Activated naive CD4-positive, alpha-beta T cell treated with anti-CD3 and anti-CD28 coated beads, Interleukin-2, amount 50 U/mL, for 24 hours (primary cell): Measurements from ENCODE around the gene LIPG.
"Not testable (repeated sequence)": the region's sequence is repeated elsewhere in the genome, so short reads cannot be mapped to it uniquely, and the experiment has no call there.

Experiments used
- H3K27ac Mint-ChIP-seq: one replicate; pipeline ENCODE4 v1.8.0; 2021; ENCODE audit warnings: mild to moderate bottlenecking, mixed read lengths
- H3K27me3 Mint-ChIP-seq: one replicate; pipeline ENCODE4 v1.8.0; 2021; ENCODE audit warnings: mixed read lengths
- H3K36me3 Mint-ChIP-seq: one replicate; pipeline ENCODE4 v1.8.0; 2021; ENCODE audit warnings: mixed read lengths
- H3K4me1 Mint-ChIP-seq: one replicate; pipeline ENCODE4 v1.8.0; 2021; ENCODE audit warnings: mixed read lengths
- H3K4me3 Mint-ChIP-seq: one replicate; pipeline ENCODE4 v1.8.0; 2021; ENCODE audit warnings: mild to moderate bottlenecking, mixed read lengths
- H3K9me3 Mint-ChIP-seq: one replicate; pipeline ENCODE4 v1.8.0; 2021; ENCODE audit warnings: mixed read lengths

The LIPG gene

DNA sequence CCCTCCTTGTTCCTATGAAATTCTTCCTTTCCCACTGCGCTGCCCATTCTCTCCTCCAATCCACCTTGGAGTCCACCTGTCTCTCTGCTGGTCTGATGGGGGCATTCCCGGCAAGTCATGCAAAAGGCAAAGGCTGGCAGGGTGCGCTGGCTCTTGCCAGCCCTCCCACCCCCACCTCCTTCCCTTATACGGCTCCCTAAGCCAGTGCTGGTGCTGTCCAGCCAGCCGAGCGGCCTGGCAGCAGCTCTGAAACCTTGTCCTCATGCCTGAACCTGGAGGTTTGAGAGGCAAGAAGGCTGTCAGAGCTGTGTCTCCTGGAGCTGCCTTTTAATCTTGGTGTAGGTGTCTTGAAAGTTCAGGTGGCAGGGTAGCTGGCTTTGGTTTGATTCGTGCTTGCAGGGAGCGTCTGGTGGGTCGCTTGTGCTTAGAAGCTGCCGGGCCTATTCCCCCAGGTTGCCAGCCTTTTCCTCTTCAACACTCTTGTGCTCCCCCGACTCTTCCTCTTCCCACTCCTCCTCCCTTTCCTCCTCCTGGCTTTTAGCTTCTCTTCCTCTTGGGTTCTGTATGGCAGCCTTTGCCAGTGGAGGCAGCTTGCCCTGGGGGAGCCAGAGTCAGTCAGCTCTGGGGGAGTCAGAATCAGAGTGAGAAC, 748 bp downstream of the LIPG start:
- Mint-ChIP-seq H3K4me3 (peak overlapping the region; percentile 77), H3K27me3 (peaks cover 66% of the 10 kb centered on the region), H3K4me1 (peaks cover 34% of the 10 kb centered on the region), H3K9me3 (no peaks in the 10 kb centered on the region), H3K36me3 (no peaks in the 10 kb centered on the region), H3K27ac (no peak overlapping the region)

DNA sequence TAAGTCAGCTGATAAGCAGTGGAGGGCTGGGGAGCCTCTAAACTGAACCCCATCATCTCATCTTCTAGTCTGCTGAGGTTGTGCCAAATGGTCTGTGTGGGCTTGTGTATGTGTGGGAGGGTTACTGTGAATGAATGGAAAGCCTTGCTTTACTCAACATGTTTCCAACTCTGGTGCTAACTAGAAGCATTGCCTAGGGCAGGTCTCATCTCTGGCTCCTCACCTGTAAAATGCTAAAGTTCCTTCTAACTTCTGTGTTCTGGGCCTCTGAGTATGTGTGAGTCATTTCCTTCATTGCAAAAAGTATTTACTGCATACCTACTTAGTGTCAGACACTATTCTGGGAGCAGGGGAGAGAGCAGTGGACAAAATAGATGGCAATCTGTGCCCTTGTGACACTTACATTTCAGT, 1.3 kb downstream of the LIPG start:
- H3K27me3 Mint-ChIP-seq, result peaks cover 68% of the 10 kb centered on the region
- H3K27ac Mint-ChIP-seq, result no peak overlapping the region
- no peaks in the 10 kb centered on the region for H3K36me3 Mint-ChIP-seq
- no peaks in the 10 kb centered on the region for H3K9me3 Mint-ChIP-seq
- peak overlapping the region; percentile 77 for H3K4me3 Mint-ChIP-seq
- H3K4me1 Mint-ChIP-seq, result peaks cover 34% of the 10 kb centered on the region

DNA sequence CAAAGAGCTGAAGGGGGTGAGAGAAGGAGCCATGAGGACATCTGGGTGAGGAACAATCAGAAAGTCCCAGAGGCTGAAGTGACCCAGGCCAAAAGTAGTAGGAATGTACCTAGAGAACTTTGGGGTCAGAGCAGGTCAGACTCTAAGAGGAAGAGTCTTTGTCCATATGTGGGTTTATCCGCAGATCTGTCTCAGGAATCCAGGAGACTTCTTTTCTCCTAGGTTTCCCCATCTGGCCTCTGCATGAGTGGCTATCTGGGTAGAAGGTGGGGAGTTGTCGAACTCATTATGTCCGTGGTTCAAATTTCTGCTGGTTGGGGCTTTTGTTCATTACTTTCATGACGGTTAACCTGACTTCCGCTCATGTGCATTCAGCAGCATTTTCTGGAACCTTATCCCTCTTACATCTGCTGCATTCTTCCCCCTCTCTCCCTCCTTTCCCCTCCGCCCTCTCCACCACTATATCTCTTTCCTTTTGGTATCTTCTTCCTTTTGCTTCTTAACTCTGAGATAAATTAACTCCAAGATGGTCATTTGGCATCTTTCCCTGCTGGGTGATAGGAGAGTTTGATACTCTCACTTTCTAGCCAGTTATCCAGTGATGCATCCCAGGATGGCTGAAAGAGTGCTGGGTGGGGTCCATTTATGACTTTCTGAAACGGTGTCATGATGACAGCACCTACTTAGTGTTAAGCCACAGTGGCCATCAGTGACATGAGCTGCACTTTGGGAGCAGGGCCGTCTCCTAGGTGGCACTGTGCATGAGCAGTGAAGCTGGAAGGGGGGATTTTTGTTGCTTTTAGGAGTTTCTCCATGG, 2.1 kb downstream of the LIPG start:
- no peak overlapping the region for H3K27ac Mint-ChIP-seq
- no peak overlapping the region for H3K4me3 Mint-ChIP-seq
- H3K27me3 Mint-ChIP-seq, result peaks cover 68% of the 10 kb centered on the region
- H3K4me1 Mint-ChIP-seq, result peaks cover 34% of the 10 kb centered on the region
- H3K9me3 Mint-ChIP-seq, result no peaks in the 10 kb centered on the region
- H3K36me3 Mint-ChIP-seq, result no peaks in the 10 kb centered on the region

DNA sequence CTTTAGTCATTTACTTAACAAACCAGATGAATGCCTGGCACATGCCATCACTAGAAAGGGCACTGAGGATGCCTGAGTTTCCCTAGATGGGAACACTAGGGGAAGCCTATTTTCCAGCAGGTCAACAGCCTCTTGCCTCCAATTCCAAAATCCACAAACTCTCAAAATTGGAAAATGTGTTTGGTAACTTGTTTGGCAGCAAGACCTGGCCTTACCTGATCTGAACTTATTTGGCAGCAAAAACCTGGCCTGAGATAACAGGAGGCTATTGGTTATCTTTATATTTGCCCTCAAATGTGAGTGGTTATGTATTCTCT, 2.6 kb downstream of the LIPG start:
- H3K4me1 Mint-ChIP-seq, result peaks cover 34% of the 10 kb centered on the region
- H3K9me3 Mint-ChIP-seq, result no peaks in the 10 kb centered on the region
- H3K27me3 Mint-ChIP-seq, result peaks cover 69% of the 10 kb centered on the region
- no peak overlapping the region for H3K4me3 Mint-ChIP-seq
- no peak overlapping the region for H3K27ac Mint-ChIP-seq
- no peaks in the 10 kb centered on the region for H3K36me3 Mint-ChIP-seq

DNA sequence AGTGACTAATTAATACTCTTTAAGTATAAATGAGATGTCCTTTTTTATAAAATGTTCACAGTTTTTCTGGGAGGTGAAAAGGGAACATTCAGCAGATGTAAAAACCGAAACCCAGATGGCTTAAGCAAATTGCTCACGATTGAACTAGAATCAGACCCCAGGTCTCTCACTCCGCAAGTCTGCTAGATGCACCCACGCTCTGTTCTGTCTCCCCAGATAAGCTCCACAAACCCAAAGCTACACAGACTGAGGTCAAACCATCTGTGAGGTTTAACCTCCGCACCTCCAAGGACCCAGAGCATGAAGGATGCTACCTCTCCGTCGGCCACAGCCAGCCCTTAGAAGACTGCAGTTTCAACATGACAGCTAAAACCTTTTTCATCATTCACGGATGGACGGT, 3.2 kb downstream of the LIPG start:
- no peak overlapping the region for H3K27ac Mint-ChIP-seq
- H3K4me3 Mint-ChIP-seq, result no peak overlapping the region
- peaks cover 33% of the 10 kb centered on the region for H3K4me1 Mint-ChIP-seq
- no peaks in the 10 kb centered on the region for H3K36me3 Mint-ChIP-seq
- H3K9me3 Mint-ChIP-seq, result no peaks in the 10 kb centered on the region
- peaks cover 66% of the 10 kb centered on the region for H3K27me3 Mint-ChIP-seq

DNA sequence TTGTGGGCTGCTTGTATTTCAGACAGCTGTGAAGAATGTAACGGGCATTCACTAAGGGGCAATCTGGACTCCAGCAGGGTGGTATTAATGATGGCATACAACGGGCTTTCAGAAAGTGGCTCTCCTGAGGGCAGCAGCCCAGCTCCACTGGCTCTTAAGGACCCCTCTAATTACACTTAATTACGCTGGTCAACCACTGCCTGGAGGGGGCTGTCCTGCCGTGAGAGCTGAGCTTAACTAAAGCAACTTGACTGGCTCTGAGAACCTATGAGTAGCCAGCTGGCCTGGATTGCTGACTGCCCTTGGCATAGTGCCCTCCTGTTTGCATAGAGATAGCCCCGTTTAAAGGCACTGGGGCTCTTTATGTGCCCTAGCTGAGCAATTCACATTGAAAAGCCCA, 3.8 kb downstream of the LIPG start:
- Mint-ChIP-seq H3K27ac (no peak overlapping the region), H3K9me3 (no peaks in the 10 kb centered on the region), H3K36me3 (no peaks in the 10 kb centered on the region), H3K27me3 (peaks cover 62% of the 10 kb centered on the region), H3K4me3 (no peak overlapping the region), H3K4me1 (peaks cover 29% of the 10 kb centered on the region)

DNA sequence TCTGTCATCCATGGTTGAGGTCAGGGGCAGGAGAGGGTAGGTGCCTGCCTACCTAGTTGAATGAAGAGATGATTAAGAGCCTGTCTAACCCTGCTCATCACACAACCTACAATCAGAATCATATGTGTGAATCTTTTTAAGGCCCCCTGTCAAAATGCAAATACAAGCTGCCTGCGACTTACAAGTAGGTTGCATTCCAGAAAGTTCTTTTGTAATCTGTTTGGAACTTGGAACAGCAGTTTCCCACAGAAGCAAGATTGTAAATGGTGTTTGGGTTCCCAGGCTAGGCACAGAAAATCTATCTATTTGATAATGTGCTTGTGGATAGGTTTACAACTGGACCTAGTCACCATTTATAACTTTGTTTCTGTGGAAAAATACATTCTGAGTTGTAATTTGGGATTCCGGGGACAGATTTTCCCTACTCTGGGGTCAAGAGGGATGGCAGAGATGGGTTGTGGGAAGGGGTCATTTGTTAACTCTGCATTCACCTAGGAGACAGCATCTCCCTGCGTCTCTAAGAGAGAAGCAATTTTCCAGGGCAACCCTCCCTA, 4.4 kb downstream of the LIPG start:
- Mint-ChIP-seq H3K27ac (no peak overlapping the region), H3K9me3 (no peaks in the 10 kb centered on the region), H3K36me3 (no peaks in the 10 kb centered on the region), H3K4me3 (no peak overlapping the region), H3K27me3 (peaks cover 58% of the 10 kb centered on the region), H3K4me1 (peaks cover 22% of the 10 kb centered on the region)

DNA sequence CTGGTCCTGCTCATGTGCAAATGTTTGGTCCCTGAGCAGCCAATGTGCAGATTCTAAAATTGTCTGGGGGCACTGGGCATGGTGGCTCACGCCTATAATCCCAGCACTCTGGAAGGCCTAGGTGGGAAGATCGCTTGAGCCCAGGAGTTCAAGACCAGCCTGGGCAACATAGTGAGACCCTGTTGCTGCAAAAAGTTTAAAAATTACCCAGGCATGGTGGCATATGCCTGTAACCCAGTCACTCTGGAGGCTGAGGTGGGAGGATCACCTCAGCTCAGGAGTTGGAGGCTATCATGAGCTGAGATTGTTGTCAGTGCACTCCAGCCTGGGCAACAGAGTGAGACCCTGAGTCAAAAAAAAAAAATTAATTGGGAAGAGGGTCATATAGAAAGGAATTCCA, 5.1 kb downstream of the LIPG start:
- Mint-ChIP-seq H3K4me3 (no peak overlapping the region), H3K4me1 (peaks cover 15% of the 10 kb centered on the region), H3K27me3 (peaks cover 51% of the 10 kb centered on the region), H3K27ac (no peak overlapping the region), H3K36me3 (no peaks in the 10 kb centered on the region), H3K9me3 (no peaks in the 10 kb centered on the region)

DNA sequence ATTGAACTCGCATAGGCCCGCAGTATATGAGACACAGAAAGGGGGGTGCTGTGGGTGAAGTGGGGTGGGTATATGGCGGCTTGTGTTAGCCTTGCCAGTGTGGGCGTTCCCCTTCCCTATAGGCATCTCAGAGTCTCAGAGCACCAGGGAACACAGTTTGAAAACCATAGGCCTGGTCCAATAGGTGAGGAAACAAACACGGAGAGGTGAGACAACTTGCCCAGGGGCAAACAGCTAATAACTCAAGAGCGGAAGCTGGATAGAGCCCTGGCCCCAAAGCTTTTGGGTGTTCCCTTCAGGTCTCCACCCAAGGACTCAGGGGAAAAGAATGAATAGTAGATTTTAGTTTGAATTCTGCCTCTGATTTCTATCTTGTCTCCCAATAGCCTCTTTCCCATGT, 7.9 kb downstream of the LIPG start:
- no peak overlapping the region for H3K4me3 Mint-ChIP-seq

DNA sequence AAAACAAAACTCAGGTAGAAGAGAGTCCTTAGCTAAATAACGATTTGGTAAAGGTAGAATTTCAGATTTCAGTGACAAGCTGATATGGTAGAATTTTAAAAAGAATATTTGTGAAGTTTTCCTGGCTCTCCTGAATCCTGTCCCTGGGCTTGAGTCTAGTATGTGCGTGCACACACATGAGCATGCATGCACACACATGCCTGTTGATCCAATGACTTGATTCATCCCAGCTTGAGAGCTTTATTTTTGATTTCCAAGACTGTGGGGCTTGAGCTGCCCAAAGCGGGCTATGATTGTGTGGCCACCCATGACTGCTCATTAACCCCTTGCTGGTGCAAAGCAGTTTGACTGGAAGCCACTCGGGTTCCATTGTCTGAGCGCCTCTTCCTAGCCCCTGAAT, 9.0 kb downstream of the LIPG start:
- H3K9me3 Mint-ChIP-seq, result no peaks in the 10 kb centered on the region

More for the DNA sequence above, 7.9 kb downstream of the LIPG start:
- Mint-ChIP-seq H3K27ac (no peak overlapping the region), H3K27me3 (peaks cover 27% of the 10 kb centered on the region), H3K36me3 (no peaks in the 10 kb centered on the region), H3K4me1 (no peaks in the 10 kb centered on the region), H3K9me3 (no peaks in the 10 kb centered on the region)

DNA sequence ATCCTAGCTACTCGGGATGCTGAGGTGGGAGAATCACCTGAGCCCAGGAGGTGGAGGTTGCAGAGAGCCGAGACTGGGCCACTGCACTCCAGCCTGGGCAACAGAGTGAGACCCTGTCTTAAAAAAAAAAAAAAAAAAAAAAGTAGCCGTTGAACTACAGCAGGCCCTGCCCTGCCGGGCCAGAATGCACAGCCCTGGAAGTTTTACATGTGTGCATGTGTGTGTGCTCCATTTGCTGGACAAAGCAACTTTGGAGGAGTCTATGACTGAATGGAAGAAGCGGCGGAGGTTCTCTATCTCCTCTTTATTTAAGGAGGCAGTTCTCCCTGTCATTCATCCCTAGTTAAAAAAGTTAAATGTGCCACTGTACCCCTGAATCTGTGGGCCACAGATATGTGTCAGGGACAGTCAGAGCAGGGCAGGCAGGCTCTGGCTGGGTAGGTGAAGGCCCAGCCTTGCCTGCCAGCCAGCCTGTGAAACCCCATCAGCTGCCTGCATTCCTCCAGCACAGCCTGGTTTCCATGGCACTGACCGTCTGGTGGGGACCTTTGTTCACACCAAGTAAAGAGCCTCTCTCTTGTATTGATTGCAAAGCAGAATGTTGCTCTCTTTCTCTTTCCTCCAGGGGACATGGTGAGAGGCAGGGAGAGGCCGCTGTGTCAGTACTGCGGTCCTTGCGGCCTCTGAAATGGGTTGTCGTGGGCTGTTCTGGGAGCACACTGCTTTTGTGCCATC, 10.9 kb downstream of the LIPG start:
- Mint-ChIP-seq H3K9me3 (no peaks in the 10 kb centered on the region), H3K4me3 (no peak overlapping the region)

More for the DNA sequence above, 9.0 kb downstream of the LIPG start:
- H3K27me3 Mint-ChIP-seq, result peaks cover 19% of the 10 kb centered on the region
- no peak overlapping the region for H3K4me3 Mint-ChIP-seq
- no peak overlapping the region for H3K27ac Mint-ChIP-seq
- H3K4me1 Mint-ChIP-seq, result no peaks in the 10 kb centered on the region
- no peaks in the 10 kb centered on the region for H3K36me3 Mint-ChIP-seq

DNA sequence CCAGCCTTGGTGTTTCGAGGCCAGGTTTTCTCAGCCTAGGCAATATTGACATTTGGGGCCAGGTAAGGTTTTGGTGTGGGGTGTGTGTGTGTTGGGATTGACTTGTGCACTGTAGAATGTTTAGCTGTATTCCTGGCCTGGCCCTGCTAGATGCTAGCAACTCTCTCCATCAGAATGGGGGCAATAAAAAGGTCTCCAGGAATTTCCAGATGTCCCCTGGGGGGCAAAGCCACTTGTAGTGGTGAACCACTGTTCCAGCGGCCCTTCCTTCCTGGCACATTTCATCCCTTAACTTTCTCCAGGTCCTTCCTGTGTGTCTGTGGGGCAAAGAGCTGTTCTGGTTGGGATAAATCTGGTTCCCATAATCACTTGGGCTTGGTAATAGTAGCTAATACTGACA, 12.0 kb downstream of the LIPG start:
- Mint-ChIP-seq H3K4me3 (no peak overlapping the region), H3K27me3 (peaks cover 2% of the 10 kb centered on the region), H3K9me3 (no peaks in the 10 kb centered on the region), H3K4me1 (no peaks in the 10 kb centered on the region), H3K36me3 (no peaks in the 10 kb centered on the region), H3K27ac (no peak overlapping the region)

More for the DNA sequence above, 10.9 kb downstream of the LIPG start:
- no peak overlapping the region for H3K27ac Mint-ChIP-seq
- H3K36me3 Mint-ChIP-seq, result no peaks in the 10 kb centered on the region
- H3K27me3 Mint-ChIP-seq, result peaks cover 3% of the 10 kb centered on the region
- H3K4me1 Mint-ChIP-seq, result no peaks in the 10 kb centered on the region

DNA sequence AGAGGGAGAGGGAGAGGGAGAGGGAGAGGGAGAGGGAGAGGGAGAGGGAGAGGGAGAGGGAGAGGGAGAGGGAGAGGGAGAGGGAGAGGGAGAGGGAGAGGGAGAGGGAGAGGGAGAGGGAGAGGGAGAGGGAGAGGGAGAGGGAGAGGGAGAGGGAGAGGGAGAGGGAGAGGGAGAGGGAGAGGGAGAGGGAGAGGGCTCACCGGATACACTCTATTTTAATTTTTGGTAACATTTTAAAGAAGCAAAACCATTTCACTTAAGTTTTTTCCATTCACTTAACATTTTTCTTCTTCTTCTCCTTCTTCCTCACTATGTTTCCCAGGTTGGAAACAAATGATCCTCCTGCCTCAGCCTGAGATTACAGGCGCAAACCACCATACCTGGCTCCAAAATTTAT, 17.2 kb downstream of the LIPG start:
- not testable (repeated sequence) for H3K9me3 Mint-ChIP-seq, H3K36me3 Mint-ChIP-seq, H3K4me3 Mint-ChIP-seq, H3K4me1 Mint-ChIP-seq, H3K27ac Mint-ChIP-seq, H3K27me3 Mint-ChIP-seq

DNA sequence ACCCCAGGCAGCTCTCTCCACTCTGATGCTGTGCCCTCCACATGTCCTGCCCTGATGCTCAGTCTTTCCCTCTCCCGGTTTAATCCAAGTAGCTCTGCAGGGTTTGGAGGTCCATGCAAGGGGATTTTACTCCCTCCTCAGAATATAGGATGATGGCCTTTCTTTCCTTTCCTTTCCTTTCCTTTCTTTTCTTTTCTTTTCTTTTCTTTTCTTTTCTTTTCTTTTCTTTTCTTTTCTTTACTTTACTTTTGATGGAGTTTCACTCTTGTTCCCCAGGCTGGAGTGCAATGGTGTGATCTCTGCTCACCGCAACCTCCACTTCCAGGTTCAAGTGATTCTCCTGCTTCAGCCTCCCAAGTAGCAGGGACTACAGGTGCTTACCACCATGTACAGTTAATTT, 17.7 kb downstream of the LIPG start:
- H3K27me3 Mint-ChIP-seq, H3K4me1 Mint-ChIP-seq, H3K4me3 Mint-ChIP-seq, H3K9me3 Mint-ChIP-seq, H3K36me3 Mint-ChIP-seq, H3K27ac Mint-ChIP-seq: not testable (repeated sequence)

DNA sequence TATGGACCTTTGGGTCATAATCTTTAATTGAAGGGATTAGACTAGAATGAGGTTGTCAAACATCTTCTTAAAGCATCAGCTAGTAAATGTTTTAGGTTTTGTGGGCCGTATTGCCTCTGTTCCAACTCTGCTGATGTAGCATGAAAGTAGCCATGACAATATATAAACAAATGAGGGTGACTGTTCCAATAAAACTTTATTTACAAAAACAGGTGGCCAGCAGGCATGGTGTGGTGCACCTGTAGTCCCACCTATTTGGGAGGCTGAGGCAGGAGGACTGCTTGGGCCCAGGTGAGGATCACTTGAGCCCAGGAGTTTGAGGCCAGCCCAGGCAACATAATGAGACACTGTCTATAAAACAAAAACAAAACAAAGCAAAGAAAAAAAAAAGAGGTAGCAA, 18.4 kb downstream of the LIPG start:
- Mint-ChIP-seq H3K36me3 (no peaks in the 10 kb centered on the region), H3K4me3 (no peak overlapping the region), H3K27ac (no peak overlapping the region), H3K27me3 (peaks cover 2% of the 10 kb centered on the region), H3K9me3 (no peaks in the 10 kb centered on the region), H3K4me1 (no peaks in the 10 kb centered on the region)

DNA sequence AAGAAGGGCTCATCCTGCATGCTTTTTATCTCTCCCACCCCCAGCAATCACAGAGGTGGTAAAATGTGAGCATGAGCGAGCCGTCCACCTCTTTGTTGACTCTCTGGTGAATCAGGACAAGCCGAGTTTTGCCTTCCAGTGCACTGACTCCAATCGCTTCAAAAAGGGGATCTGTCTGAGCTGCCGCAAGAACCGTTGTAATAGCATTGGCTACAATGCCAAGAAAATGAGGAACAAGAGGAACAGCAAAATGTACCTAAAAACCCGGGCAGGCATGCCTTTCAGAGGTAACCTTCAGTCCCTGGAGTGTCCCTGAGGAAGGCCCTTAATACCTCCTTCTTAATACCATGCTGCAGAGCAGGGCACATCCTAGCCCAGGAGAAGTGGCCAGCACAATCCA, 19.5 kb downstream of the LIPG start:
- Mint-ChIP-seq H3K36me3 (no peaks in the 10 kb centered on the region), H3K4me3 (no peak overlapping the region), H3K9me3 (no peaks in the 10 kb centered on the region), H3K27me3 (peaks cover 3% of the 10 kb centered on the region), H3K4me1 (no peaks in the 10 kb centered on the region), H3K27ac (no peak overlapping the region)
